Stimulated activated CD8-positive, alpha-beta memory T cell treated with anti-CD3 and anti-CD28 coated beads, Interleukin-4, amount 100 ng/mL, for 4 hours (primary cell): ENCODE measurements around the gene RB1.
"Not testable (repeated sequence)": the region's sequence is repeated elsewhere in the genome, so short reads cannot be mapped to it uniquely, and the experiment has no call there.

Experiments used
- DNase-seq, 2 donors: peaks; one replicate each; pipeline ENCODE4 v3.0.0-alpha.2; 2020; ENCODE audit warnings: low read depth in 2 of 2, low spot score in 1 of 2

Gene RB1

DNA sequence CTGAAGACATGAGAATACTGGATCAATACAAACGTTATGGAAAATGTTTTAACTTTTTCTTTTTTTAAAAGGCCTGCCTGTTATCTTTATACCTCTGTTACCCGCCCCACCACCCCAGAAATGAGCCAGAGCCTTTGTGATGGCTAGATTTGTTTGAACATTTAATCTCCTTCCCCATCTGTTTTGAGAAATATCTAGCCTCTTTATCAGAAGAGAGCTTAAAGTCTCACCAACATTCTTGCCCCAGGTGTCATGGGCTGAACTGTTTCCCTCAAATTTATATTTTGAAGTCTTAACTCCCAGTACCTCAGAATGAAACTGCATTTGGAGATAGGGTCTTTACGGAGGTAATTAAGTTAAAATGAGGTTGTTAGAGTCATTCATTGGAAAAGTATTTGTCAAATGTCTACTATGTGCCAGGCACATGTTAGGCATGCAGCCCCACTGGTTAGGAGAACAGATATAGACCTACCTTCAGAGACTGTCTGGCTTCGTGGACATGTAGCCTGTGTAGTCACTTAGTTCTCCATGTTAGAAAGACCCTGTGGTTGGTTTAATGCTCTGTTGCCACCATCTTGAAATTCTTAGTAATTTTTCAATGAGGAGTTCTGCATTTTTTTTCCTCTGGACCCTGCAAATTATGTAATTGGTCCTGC, 6.3 kb upstream of the RB1 start:
- no peak for DNase-seq

DNA sequence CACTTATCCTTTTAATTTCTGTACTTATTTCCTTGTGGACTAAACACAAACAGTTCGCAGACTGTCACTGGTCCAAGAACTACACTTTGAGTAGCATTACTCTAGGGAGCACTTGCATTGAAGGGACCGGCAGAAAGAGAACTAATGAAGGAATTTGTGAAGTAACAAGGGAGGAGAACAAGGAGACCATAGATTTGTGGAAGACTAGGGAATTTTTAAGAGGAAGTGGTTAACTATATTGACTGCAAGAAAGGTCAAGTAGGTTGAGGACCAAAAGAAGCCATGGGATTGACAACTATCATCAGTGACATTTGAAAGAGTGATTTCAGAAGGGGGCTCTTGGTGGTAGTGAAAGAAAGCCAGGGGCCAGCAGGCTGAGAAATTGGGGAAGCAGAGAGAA, 4.0 kb upstream of the RB1 start:
- no peak for DNase-seq

DNA sequence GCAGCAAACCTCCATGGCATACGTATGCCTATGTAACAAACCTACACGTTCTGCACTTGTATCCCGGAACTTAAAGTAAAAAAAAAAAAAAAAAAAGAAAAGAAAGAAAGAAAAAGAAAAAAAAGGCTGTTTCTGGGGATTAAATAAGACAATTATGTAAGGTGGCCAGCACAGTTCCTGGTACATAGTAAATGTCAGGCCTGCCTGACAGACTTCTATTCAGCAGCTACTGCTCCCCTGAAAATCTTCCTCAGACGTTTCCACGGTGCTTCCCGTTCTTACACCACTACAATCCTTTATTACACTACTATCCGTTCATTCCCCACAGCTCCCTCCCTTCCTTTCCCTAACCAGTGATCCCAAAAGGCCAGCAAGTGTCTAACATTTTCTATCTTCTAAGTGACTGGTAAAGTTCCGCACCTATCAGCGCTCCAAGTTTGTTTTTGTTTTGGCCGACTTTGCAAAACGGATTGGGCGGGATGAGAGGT, 636 bp upstream of the RB1 start:
- DNase-seq = no peak

DNA sequence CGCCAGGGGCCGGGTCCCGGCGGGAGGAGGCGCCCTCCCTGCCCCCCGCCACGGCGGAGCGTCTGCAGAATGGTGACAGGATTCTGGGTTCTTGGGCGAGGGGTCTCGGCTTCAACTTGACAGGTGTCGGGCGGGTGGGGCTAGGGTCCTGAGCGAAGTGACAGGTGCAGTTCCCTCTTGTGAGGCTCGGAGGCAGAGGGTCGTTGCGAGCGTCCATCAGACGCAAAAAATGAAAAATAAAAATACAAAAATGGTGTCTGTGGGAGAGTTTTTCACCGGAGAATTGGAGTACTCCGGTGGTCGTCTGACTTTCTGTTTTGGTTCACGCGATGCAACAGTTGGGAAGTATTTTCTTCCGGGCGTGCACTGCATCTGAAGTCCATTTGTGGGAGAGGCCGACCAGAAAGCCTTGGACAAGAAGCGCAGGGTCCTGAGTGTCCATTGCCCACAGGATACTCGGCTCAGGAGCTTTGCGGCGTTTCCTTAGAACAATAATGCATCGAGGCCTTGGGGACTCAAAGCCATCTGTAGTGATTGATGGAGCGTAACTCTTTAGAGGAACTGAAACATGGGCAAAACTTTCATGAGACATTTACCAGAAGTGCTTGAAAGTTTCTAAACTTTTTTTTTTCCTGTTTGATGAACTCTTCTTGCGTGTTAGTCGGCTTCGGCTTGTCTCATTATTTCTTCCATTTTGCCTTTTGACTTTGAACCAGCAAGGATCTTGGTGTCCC, 759 bp downstream of the RB1 start:
- DNase-seq = no peak

DNA sequence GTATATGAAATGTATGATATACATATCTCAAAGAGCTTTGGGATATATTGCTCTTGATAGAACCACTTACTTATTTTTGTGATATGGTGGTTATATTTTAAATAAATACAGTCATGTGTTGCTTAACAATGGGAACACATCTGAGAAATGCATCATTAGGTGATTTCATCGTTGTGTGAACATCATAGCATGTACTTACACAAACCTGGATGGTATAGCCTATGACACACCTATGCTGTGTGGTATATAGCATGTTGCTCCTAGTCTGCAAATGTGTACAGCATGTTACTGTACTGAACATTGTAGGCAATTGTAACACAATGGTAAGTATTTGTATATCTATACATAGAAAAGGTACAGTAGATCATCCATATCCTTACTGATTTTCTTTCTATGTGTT, 7.7 kb downstream of the RB1 start:
- no peak for DNase-seq

DNA sequence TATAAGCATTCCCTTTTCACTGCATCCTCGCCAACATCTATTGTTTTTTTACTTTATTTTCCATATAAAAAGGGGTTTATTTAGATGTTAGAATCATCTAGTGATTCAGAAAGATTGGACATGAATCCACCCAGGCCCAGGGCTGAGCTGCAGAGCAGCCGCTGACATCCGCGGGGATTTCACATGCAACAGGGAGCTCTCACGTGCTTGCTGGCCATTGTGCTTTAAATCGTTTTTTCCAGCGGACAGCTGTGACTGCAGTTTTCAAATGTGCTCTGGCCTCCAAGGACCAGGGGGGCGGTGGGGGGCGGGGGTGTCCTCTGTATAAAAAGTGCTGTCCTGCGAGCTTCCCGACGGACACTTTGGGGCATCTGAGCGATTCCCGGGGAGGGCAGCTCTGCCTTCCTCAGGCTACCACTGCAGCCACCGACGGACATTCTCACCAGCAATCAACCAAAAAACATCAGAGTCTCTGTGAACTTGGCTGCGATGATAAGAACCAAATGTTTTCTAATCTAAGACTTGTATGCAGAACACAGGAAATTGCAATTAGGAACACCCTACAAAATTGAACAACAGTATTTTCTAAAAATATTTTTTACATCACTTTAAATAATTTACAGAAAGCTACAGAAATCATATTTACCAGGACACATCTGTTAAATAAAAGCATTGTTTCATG, 12.6 kb downstream of the RB1 start:
- DNase-seq = no peak

DNA sequence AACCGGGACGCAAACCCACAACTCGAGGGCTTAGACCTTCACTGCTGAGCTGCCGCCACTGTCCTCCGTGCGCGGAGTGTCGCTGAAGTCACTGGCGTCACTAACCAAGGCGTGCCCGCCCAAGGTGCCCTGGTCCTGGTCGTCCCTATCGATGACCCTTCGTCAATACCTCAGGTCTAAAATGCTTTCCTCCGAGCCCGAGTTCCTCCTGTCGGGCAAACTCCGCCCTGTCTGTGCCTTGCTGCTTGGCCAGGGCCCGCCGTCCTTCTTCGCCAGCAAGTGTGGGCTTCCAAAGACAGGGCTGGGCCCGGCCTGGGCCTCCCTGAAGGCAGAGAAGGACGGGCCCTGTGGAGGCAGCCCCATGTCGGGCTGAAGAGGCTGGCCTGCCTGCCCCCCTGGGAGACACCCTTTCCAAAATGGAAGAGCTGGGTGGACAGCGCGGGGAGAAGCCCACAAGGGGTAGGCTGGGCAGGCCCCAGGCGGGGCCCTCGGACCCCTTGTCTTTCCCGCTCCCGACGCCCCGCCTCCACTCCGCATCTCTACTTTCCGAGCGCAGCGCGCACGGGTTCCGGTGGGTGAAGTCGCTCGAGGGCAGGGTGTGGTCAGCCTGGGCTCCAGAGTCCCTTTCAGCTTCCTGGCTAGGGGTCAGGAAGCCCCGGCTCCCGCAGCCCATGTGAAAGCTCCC, 13.4 kb downstream of the RB1 start:
- no peak for DNase-seq

DNA sequence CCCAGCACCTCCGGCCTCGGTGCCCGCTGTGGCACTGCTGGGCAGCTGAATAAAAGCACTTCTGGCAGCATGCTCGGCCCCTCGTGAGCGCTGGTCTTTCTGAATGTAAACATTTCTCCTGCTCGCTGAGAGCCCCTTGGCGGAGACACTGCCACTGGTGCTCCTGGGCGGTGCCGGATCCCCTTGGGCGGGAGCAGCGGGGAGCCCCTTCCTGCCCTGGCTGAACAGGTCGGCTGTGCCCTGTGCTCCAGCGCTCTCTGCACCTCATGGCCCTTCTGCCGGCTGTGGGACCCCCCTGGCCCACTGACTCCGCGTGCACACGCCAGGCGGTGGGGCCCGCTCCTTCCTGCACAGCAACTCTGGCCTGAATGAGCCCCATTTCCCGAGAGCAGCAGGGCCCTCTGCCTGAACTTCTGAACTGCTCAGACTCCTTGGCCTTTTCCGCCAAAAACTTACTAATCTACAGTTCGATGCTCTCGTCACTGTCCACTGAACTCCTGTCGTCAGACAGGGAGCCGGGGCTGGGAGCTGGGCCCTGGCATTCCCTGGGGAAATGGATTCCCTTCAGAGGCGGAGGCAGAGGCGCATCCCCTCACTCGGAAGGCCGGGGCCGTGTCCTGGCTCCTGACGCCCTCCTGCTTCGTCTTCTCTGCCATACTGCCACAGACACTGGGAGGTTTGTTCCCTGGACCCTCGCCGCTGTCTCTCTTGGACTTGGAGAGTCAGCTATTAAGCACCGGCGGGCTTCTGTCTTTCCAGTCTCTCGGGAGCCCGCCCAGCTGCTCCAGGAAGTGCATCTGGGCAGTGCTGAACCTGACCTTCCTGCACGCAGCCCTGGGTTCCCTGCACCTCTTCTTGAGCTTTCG, 14.2 kb downstream of the RB1 start:
- DNase-seq = no peak

DNA sequence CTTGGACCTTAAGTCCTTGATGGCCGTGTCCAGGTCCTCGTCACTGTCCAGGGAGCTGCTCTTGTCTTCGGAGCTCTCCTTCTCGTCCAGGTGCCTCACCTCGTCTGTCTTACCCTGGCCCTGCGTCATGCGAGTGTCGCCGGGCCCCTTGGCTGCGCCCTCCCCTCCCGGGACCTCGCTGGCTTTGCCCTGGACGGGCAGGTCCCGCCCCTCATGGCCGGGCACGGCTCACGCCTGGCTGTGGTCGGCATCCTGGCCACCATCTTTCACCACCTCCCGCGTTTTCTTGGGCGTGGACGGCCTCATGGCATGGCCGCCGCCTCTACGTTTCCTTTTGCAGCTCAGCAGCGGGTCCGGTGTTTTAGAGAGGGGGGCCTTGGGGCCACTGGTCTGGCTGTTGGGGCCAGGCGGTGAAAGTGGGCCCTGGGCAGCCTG, 14.8 kb downstream of the RB1 start:
- DNase-seq = no peak

DNA sequence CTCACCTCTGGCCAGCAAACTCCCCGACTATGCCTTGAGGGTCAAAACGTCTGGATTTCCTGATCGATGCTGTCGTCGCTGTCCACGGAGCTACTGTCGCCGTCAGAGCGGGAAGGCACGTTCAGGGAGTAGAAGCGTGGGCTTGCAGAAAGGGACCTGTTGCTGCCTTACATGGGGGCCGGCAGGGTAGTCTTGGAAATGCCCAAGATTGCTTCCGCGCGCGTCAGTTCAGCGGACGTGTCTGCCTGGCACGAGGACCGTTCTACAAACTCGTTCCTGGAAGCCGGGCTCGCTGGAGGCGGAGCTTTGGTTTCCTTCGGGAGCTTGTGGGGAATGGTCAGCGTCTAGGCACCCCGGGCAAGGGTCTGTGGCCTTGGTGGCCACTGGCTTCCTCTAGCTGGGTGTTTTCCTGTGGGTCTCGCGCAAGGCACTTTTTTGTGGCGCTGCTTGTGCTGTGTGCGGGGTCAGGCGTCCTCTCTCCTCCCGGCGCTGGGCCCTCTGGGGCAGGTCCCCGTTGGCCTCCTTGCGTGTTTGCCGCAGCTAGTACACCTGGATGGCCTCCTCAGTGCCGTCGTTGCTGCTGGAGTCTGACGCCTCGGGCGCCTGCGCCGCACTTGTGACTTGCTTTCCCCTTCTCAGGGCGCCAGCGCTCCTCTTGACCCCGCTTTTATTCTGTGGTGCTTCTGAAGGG, 15.4 kb downstream of the RB1 start:
- no peak for DNase-seq

DNA sequence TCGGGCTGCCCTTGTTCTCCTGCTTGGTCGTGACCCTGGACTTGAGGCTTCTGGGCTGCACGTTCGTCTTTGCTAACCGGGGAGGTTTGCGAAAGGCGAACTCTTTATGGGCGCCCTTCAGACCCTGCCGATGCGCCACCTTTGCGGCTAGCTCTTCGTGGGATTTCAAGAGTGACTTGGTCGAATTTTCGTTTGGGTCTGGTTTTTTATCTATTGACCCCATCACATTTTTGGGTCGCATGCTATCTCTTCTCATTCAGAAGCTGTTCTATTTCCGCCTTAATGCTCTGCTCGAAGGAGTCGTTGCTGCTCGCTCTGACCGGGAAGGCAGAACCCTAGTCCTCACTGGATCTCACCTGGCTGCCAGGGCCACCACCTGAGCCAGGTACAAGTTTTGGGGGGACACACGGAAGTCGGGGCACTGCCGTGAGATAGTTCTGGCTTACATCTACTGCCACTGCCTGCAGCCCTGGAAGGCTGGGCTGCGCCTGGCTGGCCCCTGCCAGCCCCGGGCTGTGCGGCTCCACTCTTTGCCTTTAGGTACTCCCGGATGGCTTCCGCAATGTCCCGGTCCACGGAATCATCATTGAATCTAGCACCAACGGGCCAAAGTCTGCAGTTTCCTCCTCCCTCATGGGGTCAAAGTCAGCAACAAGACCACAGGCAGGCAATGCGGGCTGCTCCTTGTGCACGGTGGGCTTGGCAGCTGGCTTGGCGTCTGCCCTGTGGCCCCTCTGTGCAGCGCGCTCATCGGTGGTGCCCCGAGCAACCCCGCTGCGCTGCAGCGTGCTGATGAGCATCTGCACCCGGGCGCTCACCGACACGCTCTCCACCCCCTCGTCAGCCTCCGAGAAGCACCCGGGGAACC, 16.2 kb downstream of the RB1 start:
- no peak for DNase-seq

DNA sequence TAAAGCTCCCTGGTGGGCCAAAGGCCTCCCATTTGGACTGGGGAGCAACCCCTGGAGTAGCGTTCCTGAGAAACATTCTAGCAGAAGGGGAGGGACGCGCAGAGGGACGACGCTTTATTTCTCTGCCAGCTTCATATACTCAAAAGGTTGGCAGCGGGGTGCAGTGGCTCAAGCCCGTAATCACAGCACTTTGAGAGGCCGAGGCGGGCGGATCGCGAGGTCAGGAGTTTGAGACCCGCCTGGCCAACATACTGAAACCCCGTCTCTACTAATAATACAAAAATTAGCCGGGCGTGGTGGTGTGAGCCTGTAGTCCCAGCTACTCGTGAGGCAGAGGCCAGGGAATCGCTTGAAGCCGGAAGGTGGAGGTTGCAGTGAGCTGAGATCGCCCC, 16.8 kb downstream of the RB1 start:
- no peak for DNase-seq

DNA sequence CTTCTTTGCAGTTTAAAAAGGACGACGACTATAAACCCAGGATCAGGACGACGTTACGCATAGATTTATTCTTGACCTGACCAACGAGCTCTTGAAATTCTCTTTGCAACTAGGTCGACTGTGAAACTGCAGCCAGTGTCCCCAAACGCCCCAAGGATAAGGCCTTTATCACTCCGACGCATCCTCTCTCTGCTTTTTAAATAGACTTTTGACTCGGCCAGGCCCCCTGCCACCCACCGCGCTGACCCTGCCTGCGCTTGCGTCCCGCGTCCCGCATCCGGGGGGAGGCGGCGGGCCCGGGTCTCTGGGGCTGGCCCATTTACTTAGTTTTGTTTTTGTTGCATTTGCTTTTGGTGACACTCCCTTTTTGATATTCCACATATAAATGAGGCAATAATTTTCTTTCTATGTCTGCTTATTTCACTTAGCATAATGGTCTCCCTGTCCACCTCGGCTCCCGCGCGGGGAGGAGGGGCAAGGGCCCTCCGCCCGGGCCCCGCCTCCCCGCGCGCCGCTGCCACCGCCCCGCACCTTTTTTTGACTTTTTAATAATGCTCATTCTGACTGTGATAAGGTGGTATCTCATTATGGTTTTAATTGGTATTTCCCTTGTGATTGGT, 17.4 kb downstream of the RB1 start:
- DNase-seq = no peak

DNA sequence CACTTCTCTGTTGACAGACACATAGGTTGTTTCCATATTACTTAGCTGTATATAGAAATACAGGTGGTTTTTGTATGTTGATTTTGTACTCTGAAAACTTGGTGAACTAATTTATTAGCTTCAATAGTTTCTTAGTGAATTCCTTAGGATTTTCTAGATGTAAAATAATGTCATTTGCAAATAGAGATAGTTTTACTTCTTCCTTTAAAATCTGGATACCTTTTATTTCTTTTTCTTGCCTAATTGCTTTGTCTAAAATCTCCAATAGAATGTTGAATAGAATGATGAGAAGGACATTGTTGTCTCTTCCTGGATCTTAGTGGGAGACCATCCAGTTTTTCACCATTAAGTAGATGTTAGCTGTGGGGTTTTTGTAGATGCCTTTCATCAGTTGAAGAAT, 18.7 kb downstream of the RB1 start:
- no peak for DNase-seq

DNA sequence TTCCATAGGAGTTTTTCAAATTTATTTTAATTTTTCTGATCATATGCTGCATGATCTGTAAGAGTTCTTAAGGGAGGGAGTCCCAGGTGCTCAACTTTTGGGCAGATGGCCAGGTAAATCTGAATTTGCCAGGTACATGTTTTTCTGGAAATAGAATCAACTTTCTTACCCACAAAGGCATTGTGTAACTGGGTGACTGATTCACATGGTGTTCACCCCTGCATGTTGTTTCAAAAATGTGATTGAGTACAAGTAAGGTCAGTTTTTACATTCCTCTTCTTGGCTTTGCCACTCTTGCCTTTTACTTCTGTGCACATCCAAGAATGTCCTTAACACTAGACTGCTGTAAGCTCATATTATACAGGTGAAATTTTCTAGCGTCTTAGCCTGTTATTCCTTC, 30.4 kb downstream of the RB1 start:
- DNase-seq = no peak

DNA sequence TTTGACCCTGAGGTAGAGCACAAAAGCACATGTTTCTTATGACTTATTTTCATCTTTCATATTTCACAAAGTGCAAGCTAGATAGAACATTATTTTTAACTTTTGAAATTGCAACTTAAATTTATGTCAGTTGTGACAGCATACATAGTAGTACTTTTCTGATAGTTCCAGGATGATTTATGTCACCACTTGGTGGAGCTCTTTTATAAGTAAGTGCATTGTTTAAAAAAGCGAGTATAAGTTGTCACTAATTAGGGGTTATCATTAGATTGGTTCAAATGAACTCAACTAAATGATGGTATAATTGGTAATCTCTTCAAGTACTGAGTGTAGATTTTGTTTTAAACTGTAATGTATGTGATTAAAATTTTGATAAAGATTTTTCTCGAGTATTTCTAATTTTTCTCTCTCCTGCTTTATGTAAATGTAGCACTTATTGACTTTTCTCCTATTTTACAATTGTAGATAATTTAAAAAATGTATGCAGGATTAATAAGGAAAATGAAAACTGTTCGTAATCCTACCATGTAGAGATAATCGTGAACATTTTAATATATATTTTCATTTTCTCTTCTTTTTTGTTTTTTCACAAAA, 31.1 kb downstream of the RB1 start:
- no peak for DNase-seq

DNA sequence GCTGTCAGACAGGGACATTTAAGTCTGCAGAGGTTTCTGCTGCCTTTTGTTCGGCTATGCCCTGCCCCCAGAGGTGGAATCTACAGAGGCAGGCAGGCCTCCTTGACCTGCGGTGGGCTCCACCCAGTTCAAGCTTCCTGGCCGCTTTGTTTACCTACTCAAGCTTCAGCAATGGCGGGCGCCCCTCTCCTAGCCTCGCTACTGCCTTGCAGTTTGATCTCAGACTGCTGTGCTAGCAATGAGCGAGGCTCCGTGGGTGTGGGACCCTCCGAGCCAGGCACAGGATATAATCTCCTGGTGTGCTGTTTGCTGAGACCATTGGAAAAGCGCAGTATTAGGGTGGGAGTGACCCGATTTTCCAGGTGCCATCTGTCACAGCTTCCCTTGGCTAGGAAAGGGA, 35.6 kb downstream of the RB1 start:
- not testable (repeated sequence) for DNase-seq

DNA sequence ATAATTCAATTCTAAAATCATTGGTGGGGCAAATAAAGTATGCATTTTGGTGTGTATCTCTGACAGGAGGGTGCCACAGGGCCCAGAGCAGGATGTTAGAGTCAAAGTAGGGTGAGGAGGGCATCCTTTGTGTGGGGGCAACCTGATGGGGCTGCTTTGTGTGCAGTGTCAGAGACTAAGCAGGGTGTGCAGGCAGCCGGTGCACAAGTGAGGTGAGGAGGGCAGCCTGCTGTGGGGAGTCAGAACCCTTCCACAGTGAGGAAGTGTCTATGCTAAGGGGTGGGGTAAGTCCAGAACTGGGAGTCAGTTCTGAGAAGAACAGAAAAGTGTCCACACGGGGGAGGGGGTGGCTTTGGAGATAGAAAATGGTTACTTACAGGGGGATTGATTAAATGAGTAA, 40.7 kb downstream of the RB1 start:
- DNase-seq = no peak
